Naive thymus-derived CD4-positive, alpha-beta T cell (primary cell): ENCODE measurements around the gene C11orf24. TPM values are rescaled to one million over a fixed set of nuclear protein-coding genes. Genes with fewer than 3 reads are reported as not detected.

Experiments
- ATAC-seq: fragments of 150-1000 bp; cut with Tn5 transposase; 2 replicates; pipeline ENCODE4 v1.10.0; 2021; ENCODE audit warnings: mild to moderate bottlenecking, moderate library complexity
- CTCF ChIA-PET: fragments of 350-600 bp; sonication (Branson Sonifier 250); formaldehyde crosslinking; loops from one replicate; lab custom pipeline; 2021; ENCODE audit warnings: antibody characterized with exemption; lab: Charles Lee
- POLR2A ChIA-PET: fragments of 350-600 bp; sonication (Branson Sonifier 250); formaldehyde crosslinking; loops from one replicate; lab custom pipeline; 2021; ENCODE audit warnings: antibody characterized with exemption, inconsistent platforms; lab: Charles Lee
- DNase-seq, 9 donors: peaks; one replicate each; pipeline versions ENCODE4 v3.0.0 to v3.0.0-alpha.2; 2020 to 2022; ENCODE audit warnings: mixed read lengths in 1 of 9
- H3K27ac ChIP-seq: one replicate; pipeline ENCODE4 v1.7.0; 2013; ENCODE audit warnings: mild to moderate bottlenecking, low read depth, low read length, moderate library complexity
- H3K27me3 ChIP-seq, 2 donors: one replicate each; pipeline ENCODE4 v1.7.0; 2013; ENCODE audit warnings: low read length in 2 of 2, mild to moderate bottlenecking in 2 of 2, moderate library complexity in 2 of 2; ENCODE audit not compliant: control insufficient read depth in 2 of 2, insufficient read depth in 2 of 2
- H3K36me3 ChIP-seq, 3 experiments: 1 replicate in 2 of 3; 2 replicates in 1 of 3; pipeline ENCODE4 v1.7.0; 2013; ENCODE audit warnings: low read length in 3 of 3, mild to moderate bottlenecking in 3 of 3, moderate library complexity in 1 of 3; ENCODE audit not compliant: insufficient read depth in 3 of 3, control insufficient read depth in 2 of 3
- H3K4me1 ChIP-seq, 2 donors: one replicate each; pipeline ENCODE4 v1.7.0; 2013; ENCODE audit warnings: low read length in 2 of 2, mild to moderate bottlenecking in 2 of 2, moderate library complexity in 1 of 2; ENCODE audit not compliant: control insufficient read depth in 2 of 2, insufficient read depth in 2 of 2
- H3K4me3 ChIP-seq: 2 replicates; pipeline ENCODE4 v1.7.0; 2013; ENCODE audit warnings: mild to moderate bottlenecking, low read length
- H3K9me3 ChIP-seq, 3 experiments: 1 replicate in 2 of 3; 2 replicates in 1 of 3; pipeline ENCODE4 v1.7.0; 2013; ENCODE audit warnings: low read length in 3 of 3; ENCODE audit not compliant: control insufficient read depth in 2 of 3
- H3K27ac Mint-ChIP-seq, 9 donors: one replicate each; pipeline ENCODE4 v1.8.0; 2020 to 2022; ENCODE audit warnings: mixed read lengths in 9 of 9, mild to moderate bottlenecking in 8 of 9, moderate library complexity in 5 of 9, inconsistent platforms in 2 of 9
- H3K27me3 Mint-ChIP-seq, 5 donors: one replicate each; pipeline ENCODE4 v1.8.0; 2021 to 2022; ENCODE audit warnings: mixed read lengths in 5 of 5, mild to moderate bottlenecking in 1 of 5
- H3K36me3 Mint-ChIP-seq, 5 donors: one replicate each; pipeline ENCODE4 v1.8.0; 2020 to 2022; ENCODE audit warnings: mixed read lengths in 5 of 5, mild to moderate bottlenecking in 3 of 5, inconsistent platforms in 1 of 5
- H3K4me1 Mint-ChIP-seq, 7 donors: one replicate each; pipeline ENCODE4 v1.8.0; 2020 to 2022; ENCODE audit warnings: mixed read lengths in 7 of 7, mild to moderate bottlenecking in 3 of 7, inconsistent platforms in 1 of 7
- H3K4me3 Mint-ChIP-seq, 10 donors: one replicate each; pipeline ENCODE4 v1.8.0; 2020 to 2022; ENCODE audit warnings: mild to moderate bottlenecking in 10 of 10, mixed read lengths in 10 of 10, moderate library complexity in 6 of 10, inconsistent platforms in 2 of 10
- H3K9me3 Mint-ChIP-seq, 11 donors: one replicate each; pipeline ENCODE4 v1.8.0; 2020 to 2022; ENCODE audit warnings: mixed read lengths in 11 of 11, mild to moderate bottlenecking in 4 of 11, inconsistent platforms in 1 of 11, moderate library complexity in 1 of 11
- intact Hi-C, 2 donors: fragments of 100-400 bp; cut with micrococcal nuclease; formaldehyde crosslinking; loops; one replicate each; pipeline ENCODE4 v1.15.1; 2023
- polyA plus RNA-seq, 2 donors: library from polyadenylated mRNA; unstranded; fragments of 300-500 nt; fragmentation: Illumina TruSeq; gene quantifications; one replicate each; pipeline ENCODE4 v1.2.3, GENCODE V29; 2021
- total RNA-seq, 6 experiments: library from RNA in 5 of 6; stranded (reverse) in 5 of 6; gene quantifications; 1 replicate in 5 of 6; 2 replicates in 1 of 6; pipeline ENCODE4 v1.2.3 and lab custom pipeline; 2021 to 2026

Gene C11orf24
- total and polyA plus RNA-seq, 7 experiments from 2014 or later: 5.7 to 20.0 (median 14.5) TPM

GRCh38 chr11:68312780-68313573 lies 41.2 kb upstream of the C11orf24 start:
- DNase-seq (peak in 3 of 9 donors; percentile 22 to 47 (median 36)), ATAC-seq (peak; percentile 57)
- H3K36me3 ChIP-seq: no peaks in the 10 kb centered on the region
- H3K9me3 Mint-ChIP-seq: peaks cover 0 to 2% (median 0%) of the 10 kb centered on the region in 11 donors
- H3K27me3 ChIP-seq: peaks cover 0 to 4% of the 10 kb centered on the region in 2 donors
- H3K4me3 ChIP-seq: peak overlapping the region; percentile 50
- intact Hi-C loops: loop anchor here (2.0 to 5.0 kb wide), 4 partner anchors 16 to 68 kb away; partner anchors contain the start of gene C11orf24 (in 1 of the 2)
- peak overlapping the region; percentile 86 to 92 (median 88) for H3K4me3 Mint-ChIP-seq
- peak overlapping the region in 8 of 9 donors; percentile 10 to 87 (median 66) for H3K27ac Mint-ChIP-seq
- H3K4me1 Mint-ChIP-seq: peaks cover 14 to 47% (median 31%) of the 10 kb centered on the region in 7 donors
- CTCF ChIA-PET: no interaction called here
- peaks cover 8 to 22% of the 10 kb centered on the region in 2 donors for H3K4me1 ChIP-seq
- H3K27me3 Mint-ChIP-seq: peaks cover 0 to 18% (median 0%) of the 10 kb centered on the region in 5 donors
- POLR2A ChIA-PET: interaction anchor here (1.1 kb wide), 1 partner anchor 11 kb away, joined by 4 read pairs; no protein-coding TSS in a partner anchor
- no peak overlapping the region for H3K27ac ChIP-seq
- H3K36me3 Mint-ChIP-seq: no peaks in the 10 kb centered on the region
- H3K9me3 ChIP-seq: no peaks in the 10 kb centered on the region

- POLR2A ChIA-PET: no interaction called here
- Mint-ChIP-seq H3K4me3 (peak within 1 kb of the TSS; percentile 86 to 92 (median 88)), H3K9me3 (peaks cover 0 to 2% (median 0%) of the 10 kb centered on the region in 11 donors), H3K27ac (peak within 1 kb of the TSS; percentile 35 to 87 (median 67)), H3K36me3 (no peaks in the 10 kb centered on the region), H3K27me3 (peaks cover 0 to 18% (median 0%) of the 10 kb centered on the region in 5 donors), H3K4me1 (peaks cover 14 to 47% (median 31%) of the 10 kb centered on the region in 7 donors)
- intact Hi-C loops: loop anchor here (2.0 to 5.0 kb wide), 4 partner anchors 17 to 69 kb away; partner anchors contain the start of gene C11orf24 (in 1 of the 2)
- CTCF ChIA-PET: no interaction called here
- DNase-seq (peak in 1 of 9 donors; percentile 52), ATAC-seq (peak; percentile 48)
- peaks cover 0 to 4% of the 10 kb centered on the region in 2 donors for H3K27me3 ChIP-seq
- H3K4me3 ChIP-seq: peak within 1 kb of the TSS; percentile 50
- H3K9me3 ChIP-seq: no peaks in the 10 kb centered on the region
- peaks cover 8 to 22% of the 10 kb centered on the region in 2 donors for H3K4me1 ChIP-seq
- H3K27ac ChIP-seq: no peak within 1 kb of the TSS
- H3K36me3 ChIP-seq: no peaks in the 10 kb centered on the region
These were observed 40.5 kb upstream of the C11orf24 start, which contains the start of gene LRP5 for GRCh38 chr11:68312117-68312779. Gene LRP5 (plus strand): TSS chr11:68312591. CDS start chr11:68312715, 124 bp downstream.

GRCh38 chr11:68311160-68312116 lies 39.7 kb upstream of the C11orf24 start:
- H3K27ac ChIP-seq: no peak overlapping the region
- intact Hi-C loops: loop anchor here (2.0 to 5.0 kb wide), 4 partner anchors 17 to 69 kb away; partner anchors contain the start of gene C11orf24 (in 1 of the 2)
- no peaks in the 10 kb centered on the region for H3K36me3 ChIP-seq
- no peak overlapping the region for H3K4me3 ChIP-seq
- H3K27me3 Mint-ChIP-seq: peaks cover 0 to 18% (median 0%) of the 10 kb centered on the region in 5 donors
- H3K4me1 Mint-ChIP-seq: peaks cover 14 to 43% (median 31%) of the 10 kb centered on the region in 7 donors
- H3K9me3 ChIP-seq: no peaks in the 10 kb centered on the region
- no peaks in the 10 kb centered on the region for H3K36me3 Mint-ChIP-seq
- ChIA-PET CTCF (interaction anchor here (0.8 kb wide), 1 partner anchor 44 kb away, joined by 3 read pairs; no protein-coding TSS in a partner anchor), POLR2A (interaction anchor here (1.3 kb wide), 1 partner anchor 40 kb away, joined by 4 read pairs; the partner anchor contains the start of gene C11orf24)
- peak overlapping the region in 8 of 9 donors; percentile 4 to 78 (median 52) for H3K27ac Mint-ChIP-seq
- ATAC-seq: no peak
- H3K27me3 ChIP-seq: peaks cover 0 to 4% of the 10 kb centered on the region in 2 donors
- H3K4me1 ChIP-seq: peaks cover 8 to 22% of the 10 kb centered on the region in 2 donors
- no peak for DNase-seq
- no peaks in the 10 kb centered on the region for H3K9me3 Mint-ChIP-seq
- H3K4me3 Mint-ChIP-seq: peak overlapping the region; percentile 55 to 85 (median 76)

GRCh38 chr11:68309621-68310185 lies 37.9 kb upstream of the C11orf24 start:
- Mint-ChIP-seq H3K27ac (peak overlapping the region in 4 of 9 donors; percentile 8 to 82 (median 74)), H3K4me1 (peaks cover 14 to 39% (median 20%) of the 10 kb centered on the region in 7 donors), H3K36me3 (peaks cover 0 to 3% (median 0%) of the 10 kb centered on the region in 5 donors), H3K9me3 (no peaks in the 10 kb centered on the region), H3K27me3 (peaks cover 0 to 16% (median 0%) of the 10 kb centered on the region in 5 donors), H3K4me3 (peak overlapping the region in 6 of 10 donors; percentile 1 to 78 (median 2))
- DNase-seq (no peak), ATAC-seq (no peak)
- no peak overlapping the region for H3K27ac ChIP-seq
- peaks cover 8 to 15% of the 10 kb centered on the region in 2 donors for H3K4me1 ChIP-seq
- no peaks in the 10 kb centered on the region for H3K9me3 ChIP-seq
- no peaks in the 10 kb centered on the region for H3K36me3 ChIP-seq
- intact Hi-C loops: loop anchor here in 1 of 2 donors (5.0 kb wide), 2 partner anchors 37 to 43 kb away; partner anchors contain the start of gene C11orf24
- ChIA-PET CTCF (no interaction called here), POLR2A (no interaction called here)
- no peaks in the 10 kb centered on the region for H3K27me3 ChIP-seq
- no peak overlapping the region for H3K4me3 ChIP-seq

GRCh38 chr11:68308068-68308467 lies 36.3 kb upstream of the C11orf24 start:
- POLR2A ChIA-PET: no interaction called here
- H3K9me3 Mint-ChIP-seq: peaks cover 0 to 4% (median 0%) of the 10 kb centered on the region in 11 donors
- H3K4me3 Mint-ChIP-seq: peak overlapping the region in 1 of 10 donors; percentile 16
- Histone ChIP-seq H3K4me3 (no peak overlapping the region), H3K27me3 (no peaks in the 10 kb centered on the region), H3K9me3 (no peaks in the 10 kb centered on the region), H3K27ac (no peak overlapping the region), H3K4me1 (no peaks in the 10 kb centered on the region), H3K36me3 (no peaks in the 10 kb centered on the region)
- no peak for DNase-seq
- CTCF ChIA-PET: interaction anchor here (0.7 kb wide), 1 partner anchor 98 kb away, joined by 4 read pairs; no protein-coding TSS in a partner anchor
- H3K36me3 Mint-ChIP-seq: peaks cover 0 to 3% (median 0%) of the 10 kb centered on the region in 5 donors
- ATAC-seq: no peak
- peaks cover 0 to 23% (median 7%) of the 10 kb centered on the region in 7 donors for H3K4me1 Mint-ChIP-seq
- peak overlapping the region in 1 of 9 donors; percentile 25 for H3K27ac Mint-ChIP-seq
- peaks cover 0 to 8% (median 0%) of the 10 kb centered on the region in 5 donors for H3K27me3 Mint-ChIP-seq
- intact Hi-C loops: no loop called here
